ENCODE data around the gene SPPL2B. TPM values are rescaled to one million over a fixed set of nuclear protein-coding genes. Genes with fewer than 3 reads are reported as not detected.

SPPL2B gene
- total and polyA plus RNA-seq, 9 of the 15 experiments (the other 6 are each of a cell fraction or from before 2014, with no cell fraction given): 0.20 to 81.2 (median 15.1) TPM

DNA sequence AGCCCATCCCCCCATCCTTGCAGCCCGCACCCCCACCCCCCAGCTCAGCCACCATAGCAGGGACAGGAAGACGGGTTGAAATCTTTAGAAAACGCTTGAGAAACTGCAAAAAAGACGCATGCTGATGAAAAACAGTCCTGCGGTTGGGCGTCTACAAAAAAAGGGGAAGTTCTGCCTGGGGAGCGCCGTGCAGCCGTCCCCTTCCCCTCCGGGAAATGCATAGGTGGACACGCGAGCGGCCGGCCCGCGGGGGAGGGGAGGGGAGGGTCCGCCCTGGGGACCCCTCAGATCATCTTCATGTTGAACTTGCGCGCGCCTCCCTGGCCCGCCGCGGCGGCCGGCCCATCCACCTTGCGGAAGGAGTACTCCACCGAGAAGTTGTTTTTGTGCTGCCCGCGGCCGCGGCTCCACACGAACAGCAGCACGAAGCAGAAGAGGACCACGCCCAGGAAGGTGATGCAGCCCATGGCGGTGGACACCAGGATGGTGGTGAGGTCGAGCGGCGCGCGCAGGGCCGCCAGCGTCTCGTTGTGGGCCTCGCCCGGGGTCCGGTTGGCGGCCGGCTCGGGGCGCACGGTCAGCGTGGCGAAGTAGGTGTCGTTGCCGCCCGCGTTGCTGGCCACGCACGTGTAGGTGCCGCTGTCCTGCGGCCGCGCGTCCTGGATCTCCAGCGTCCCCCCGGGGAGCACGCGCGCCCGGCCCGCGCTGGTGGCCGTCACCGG is 38.6 kb upstream of the SPPL2B start (continued):
- peak in 1 of 3 experiments; percentile 67 for TF ChIP-seq YY1 (IDR thresholded peaks at IDR 0.05; ENCODE audit: borderline replicate concordance in 1 of 3, control insufficient read depth in 1 of 3, extremely low read depth in 1 of 3, insufficient read depth in 3 of 3, insufficient read length in 1 of 3, insufficient replicate concordance in 2 of 3, low read depth in 1 of 3, low read length in 2 of 3)
- TF ChIP-seq MYC (IDR thresholded peaks at IDR 0.05; ENCODE audit: low read depth, low read length): peak; percentile 46
- TF ChIP-seq MYC (CRISPR knock-in tag; IDR thresholded peaks at IDR 0.05; ENCODE audit: borderline replicate concordance, low read depth): no peak
- TF ChIP-seq, protein P1, sequence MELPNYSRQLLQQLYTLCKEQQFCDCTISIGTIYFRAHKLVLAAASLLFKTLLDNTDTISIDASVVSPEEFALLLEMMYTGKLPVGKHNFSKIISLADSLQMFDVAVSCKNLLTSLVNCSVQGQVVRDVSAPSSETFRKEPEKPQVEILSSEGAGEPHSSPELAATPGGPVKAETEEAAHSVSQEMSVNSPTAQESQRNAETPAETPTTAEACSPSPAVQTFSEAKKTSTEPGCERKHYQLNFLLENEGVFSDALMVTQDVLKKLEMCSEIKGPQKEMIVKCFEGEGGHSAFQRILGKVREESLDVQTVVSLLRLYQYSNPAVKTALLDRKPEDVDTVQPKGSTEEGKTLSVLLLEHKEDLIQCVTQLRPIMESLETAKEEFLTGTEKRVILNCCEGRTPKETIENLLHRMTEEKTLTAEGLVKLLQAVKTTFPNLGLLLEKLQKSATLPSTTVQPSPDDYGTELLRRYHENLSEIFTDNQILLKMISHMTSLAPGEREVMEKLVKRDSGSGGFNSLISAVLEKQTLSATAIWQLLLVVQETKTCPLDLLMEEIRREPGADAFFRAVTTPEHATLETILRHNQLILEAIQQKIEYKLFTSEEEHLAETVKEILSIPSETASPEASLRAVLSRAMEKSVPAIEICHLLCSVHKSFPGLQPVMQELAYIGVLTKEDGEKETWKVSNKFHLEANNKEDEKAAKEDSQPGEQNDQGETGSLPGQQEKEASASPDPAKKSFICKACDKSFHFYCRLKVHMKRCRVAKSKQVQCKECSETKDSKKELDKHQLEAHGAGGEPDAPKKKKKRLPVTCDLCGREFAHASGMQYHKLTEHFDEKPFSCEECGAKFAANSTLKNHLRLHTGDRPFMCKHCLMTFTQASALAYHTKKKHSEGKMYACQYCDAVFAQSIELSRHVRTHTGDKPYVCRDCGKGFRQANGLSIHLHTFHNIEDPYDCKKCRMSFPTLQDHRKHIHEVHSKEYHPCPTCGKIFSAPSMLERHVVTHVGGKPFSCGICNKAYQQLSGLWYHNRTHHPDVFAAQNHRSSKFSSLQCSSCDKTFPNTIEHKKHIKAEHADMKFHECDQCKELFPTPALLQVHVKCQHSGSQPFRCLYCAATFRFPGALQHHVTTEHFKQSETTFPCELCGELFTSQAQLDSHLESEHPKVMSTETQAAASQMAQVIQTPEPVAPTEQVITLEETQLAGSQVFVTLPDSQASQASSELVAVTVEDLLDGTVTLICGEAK (IDR thresholded peaks at IDR 0.05): peak; percentile 75
- TF ChIP-seq, protein P1 (CRISPR knock-in tag; IDR thresholded peaks at IDR 0.05): no peak
- no peak for TF ChIP-seq POLR2AphosphoS2 (IDR thresholded peaks at IDR 0.05; ENCODE audit: low read length)
- no peak for TF ChIP-seq ZNF445 (CRISPR knock-in tag; IDR thresholded peaks at IDR 0.05; ENCODE audit: low read depth)
- TF ChIP-seq EP400 (IDR thresholded peaks at IDR 0.05): peak; percentile 52
- no peak for TF ChIP-seq ATF1 (CRISPR knock-in tag; IDR thresholded peaks at IDR 0.05)
- peak; percentile 30; the same call in 1 of the 2 replicates for TF ChIP-seq ATF1 (tag; IDR thresholded peaks at IDR 0.05)
- peak; percentile 57; the same call in 1 of the 2 replicates for TF ChIP-seq ARID1B (IDR thresholded peaks at IDR 0.05)
- no peak for TF ChIP-seq CCAR2 (IDR thresholded peaks at IDR 0.05; ENCODE audit: low read depth, low read length)
- TF ChIP-seq NRF1 (conservative IDR thresholded peaks at IDR 0.05 in 1 of 2, IDR thresholded peaks at IDR 0.05 in 1 of 2): peak; percentile 42 to 47; a peak in 3 of 4 replicates
- peak; percentile 53 for TF ChIP-seq ZFX (CRISPR knock-in tag; IDR thresholded peaks at IDR 0.05)
- 0 out of 2 replicates have a peak, but pooled peaks have one; percentile 36 for TF ChIP-seq KLF13 (tag; IDR thresholded peaks at IDR 0.05; ENCODE audit: borderline replicate concordance, low read depth)
- TF ChIP-seq, protein P2, sequence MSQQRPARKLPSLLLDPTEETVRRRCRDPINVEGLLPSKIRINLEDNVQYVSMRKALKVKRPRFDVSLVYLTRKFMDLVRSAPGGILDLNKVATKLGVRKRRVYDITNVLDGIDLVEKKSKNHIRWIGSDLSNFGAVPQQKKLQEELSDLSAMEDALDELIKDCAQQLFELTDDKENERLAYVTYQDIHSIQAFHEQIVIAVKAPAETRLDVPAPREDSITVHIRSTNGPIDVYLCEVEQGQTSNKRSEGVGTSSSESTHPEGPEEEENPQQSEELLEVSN (IDR thresholded peaks at IDR 0.05; ENCODE audit: borderline replicate concordance in 1 of 2, extremely low read depth in 1 of 2, insufficient read depth in 1 of 2, insufficient read length in 1 of 2, low read depth in 1 of 2, low read length in 1 of 2, poor library complexity in 1 of 2, severe bottlenecking in 1 of 2): peak; percentile 57 to 74

All from K562 (cell line).